Posterior vena cava (tissue), 2 donors: ENCODE measurements around the gene ADPRHL1. TPM values are rescaled to one million over a fixed set of nuclear protein-coding genes. Genes with fewer than 3 reads are reported as not detected.
"Not testable (repeated sequence)": the region's sequence is repeated elsewhere in the genome, so short reads cannot be mapped to it uniquely, and the experiment has no call there.

Source experiments
- DNase-seq: peaks from one replicate; pipeline ENCODE4 v3.0.0-alpha.2; 2020; ENCODE audit warnings: low spot score
- intact Hi-C, 2 donors: fragments of 100-400 bp; cut with DNase I; formaldehyde crosslinking; loops; one replicate each; pipeline versions ENCODE4 v1.14.1 to v1.14.2; 2022 to 2023
- total RNA-seq, 2 donors: library from RNA; stranded (reverse); fragmentation: NEBNext Ultra II Directional; extraction: Animal tissue kit (Norgen Biotek cat#: 25700); gene quantifications; one replicate each; pipeline ENCODE4 v1.2.1, GENCODE V29; 2021
- donor health status: DM: yes; HTN: yes; CAD: no.
- donor health status: DM: yes; HTN: yes; CAD: no.

ADPRHL1 gene
- total RNA-seq, 2 donors from 2014 or later = 1.2 to 1.6 TPM

- DNase-seq = no peak
- intact Hi-C loops = loop anchor here (10.0 kb wide), 1 partner anchor 119 kb away; no protein-coding TSS in a partner anchor
Observed at GRCh38 chr13:113394339-113394640, 59.0 kb downstream of the ADPRHL1 start.

- DNase-seq = peak; percentile 95
- intact Hi-C loops = loop anchor here (10.0 kb wide), 1 partner anchor 119 kb away; no protein-coding TSS in a partner anchor
Observed at GRCh38 chr13:113393563-113394338, 59.5 kb downstream of the ADPRHL1 start.

GRCh38 chr13:113393226-113393562, 60.1 kb downstream of the ADPRHL1 start:
- intact Hi-C loops = loop anchor here (10.0 kb wide), 1 partner anchor 118 kb away; no protein-coding TSS in a partner anchor

GRCh38 chr13:113390874-113391497, 62.3 kb downstream of the ADPRHL1 start:
- intact Hi-C loops = loop anchor here (10.0 kb wide), 1 partner anchor 116 kb away; no protein-coding TSS in a partner anchor
- no peak for DNase-seq

More at GRCh38 chr13:113393226-113393562, 60.1 kb downstream of the ADPRHL1 start:
- peak; percentile 77 for DNase-seq

GRCh38 chr13:113389586-113389985, 63.7 kb downstream of the ADPRHL1 start:
- intact Hi-C loops, DNase-seq: not testable (repeated sequence)

GRCh38 chr13:113387396-113387795, 65.9 kb downstream of the ADPRHL1 start:
- intact Hi-C loops = no loop called here
- DNase-seq = no peak

- DNase-seq = no peak
- intact Hi-C loops = no loop called here
Observed at GRCh38 chr13:113383089-113383488, 70.2 kb downstream of the ADPRHL1 start.

GRCh38 chr13:113382542-113382941, 70.7 kb downstream of the ADPRHL1 start:
- intact Hi-C loops, DNase-seq: not testable (repeated sequence)

GRCh38 chr13:113378825-113379224, 74.5 kb downstream of the ADPRHL1 start:
- intact Hi-C loops = no loop called here
- DNase-seq = no peak

- intact Hi-C loops = no loop called here
- DNase-seq = no peak
Observed at GRCh38 chr13:113374511-113375175, 78.6 kb downstream of the ADPRHL1 start.

GRCh38 chr13:113373811-113374485, 79.3 kb downstream of the ADPRHL1 start:
- DNase-seq = no peak
- intact Hi-C loops = no loop called here

GRCh38 chr13:113371701-113372100, 81.6 kb downstream of the ADPRHL1 start:
- DNase-seq, intact Hi-C loops: not testable (repeated sequence)

GRCh38 chr13:113371061-113371460, 82.2 kb downstream of the ADPRHL1 start:
- intact Hi-C loops = no loop called here
- no peak for DNase-seq

GRCh38 chr13:113369881-113370280, 83.4 kb downstream of the ADPRHL1 start:
- no peak for DNase-seq
- intact Hi-C loops = no loop called here

- no peak for DNase-seq
- intact Hi-C loops = no loop called here
Observed at GRCh38 chr13:113369189-113369588, 84.1 kb downstream of the ADPRHL1 start.

GRCh38 chr13:113368353-113368752, 84.9 kb downstream of the ADPRHL1 start:
- intact Hi-C loops, DNase-seq: not testable (repeated sequence)

GRCh38 chr13:113367771-113368170, 85.5 kb downstream of the ADPRHL1 start:
- intact Hi-C loops = no loop called here
- DNase-seq = no peak

GRCh38 chr13:113367020-113367560, 86.2 kb downstream of the ADPRHL1 start:
- intact Hi-C loops = no loop called here

GRCh38 chr13:113365971-113366588, 87.2 kb downstream of the ADPRHL1 start:
- intact Hi-C loops = no loop called here
- no peak for DNase-seq

More at GRCh38 chr13:113367020-113367560, 86.2 kb downstream of the ADPRHL1 start:
- no peak for DNase-seq
